Measurements from ENCODE around the gene JARID2.

The JARID2 gene

GRCh38 chr6:15490242-15491100, 244.6 kb downstream of the JARID2 start:
- no peak for TF ChIP-seq POLR2AphosphoS5 (IDR thresholded peaks at IDR 0.05; ENCODE audit: low read depth, low read length)

- TF ChIP-seq POLR2AphosphoS5 (IDR thresholded peaks at IDR 0.05; ENCODE audit: low read depth, low read length) (no peak), TAF1 (IDR thresholded peaks at IDR 0.05; ENCODE audit: borderline replicate concordance, insufficient read depth, low read length) (no peak), SIN3A (IDR thresholded peaks at IDR 0.05; ENCODE audit: borderline replicate concordance, insufficient read depth, low read length) (no peak), REST (IDR thresholded peaks at IDR 0.05; ENCODE audit: insufficient read depth in 1 of 2, low read depth in 2 of 2, low read length in 2 of 2) (no peak), FOXP2 (optimal IDR thresholded peaks at IDR 0.05; ENCODE audit: borderline replicate concordance, extremely low read depth, extremely low read length, insufficient read depth) (no peak)
Measured at GRCh38 chr6:15491255-15491985, 245.6 kb downstream of the JARID2 start.

GRCh38 chr6:15491986-15492269, 246.1 kb downstream of the JARID2 start:
- TF ChIP-seq TAF1 (IDR thresholded peaks at IDR 0.05; ENCODE audit: borderline replicate concordance, insufficient read depth, low read length) (no peak), FOXP2 (optimal IDR thresholded peaks at IDR 0.05; ENCODE audit: borderline replicate concordance, extremely low read depth, extremely low read length, insufficient read depth) (no peak), SIN3A (IDR thresholded peaks at IDR 0.05; ENCODE audit: borderline replicate concordance, insufficient read depth, low read length) (no peak), POLR2AphosphoS5 (IDR thresholded peaks at IDR 0.05; ENCODE audit: low read depth, low read length) (no peak), REST (IDR thresholded peaks at IDR 0.05; ENCODE audit: insufficient read depth in 1 of 2, low read depth in 2 of 2, low read length in 2 of 2) (no peak)

GRCh38 chr6:15493437-15494168, 247.7 kb downstream of the JARID2 start:
- TF ChIP-seq SIN3A (IDR thresholded peaks at IDR 0.05; ENCODE audit: borderline replicate concordance, insufficient read depth, low read length) = no peak
- no peak for TF ChIP-seq TAF1 (IDR thresholded peaks at IDR 0.05; ENCODE audit: borderline replicate concordance, insufficient read depth, low read length)
- TF ChIP-seq FOXP2 (optimal IDR thresholded peaks at IDR 0.05; ENCODE audit: borderline replicate concordance, extremely low read depth, extremely low read length, insufficient read depth) = no peak
- TF ChIP-seq POLR2AphosphoS5 (IDR thresholded peaks at IDR 0.05; ENCODE audit: low read depth, low read length) = no peak
- TF ChIP-seq REST (IDR thresholded peaks at IDR 0.05; ENCODE audit: insufficient read depth in 1 of 2, low read depth in 2 of 2, low read length in 2 of 2) = no peak

GRCh38 chr6:15495375-15495901, 249.6 kb downstream of the JARID2 start:
- no peak for TF ChIP-seq TAF1 (IDR thresholded peaks at IDR 0.05; ENCODE audit: borderline replicate concordance, insufficient read depth, low read length)
- no peak for TF ChIP-seq REST (IDR thresholded peaks at IDR 0.05; ENCODE audit: insufficient read depth in 1 of 2, low read depth in 2 of 2, low read length in 2 of 2)
- no peak for TF ChIP-seq POLR2AphosphoS5 (IDR thresholded peaks at IDR 0.05; ENCODE audit: low read depth, low read length)
- no peak for TF ChIP-seq FOXP2 (optimal IDR thresholded peaks at IDR 0.05; ENCODE audit: borderline replicate concordance, extremely low read depth, extremely low read length, insufficient read depth)
- no peak for TF ChIP-seq SIN3A (IDR thresholded peaks at IDR 0.05; ENCODE audit: borderline replicate concordance, insufficient read depth, low read length)
